HG03025 (cell line): ENCODE measurements around the gene UGDH.
"Not testable (repeated sequence)": the region's sequence is repeated elsewhere in the genome, so short reads cannot be mapped to it uniquely, and the experiment has no call there.

ENCODE experiments used
- ATAC-seq: cut with Tn5 transposase; IDR thresholded peaks from one replicate; pipeline ENCODE4 v1.9.1; 2021; ENCODE audit warnings: mild to moderate bottlenecking, moderate library complexity; ENCODE audit not compliant: unreplicated experiment, low FRiP score

The UGDH gene

DNA sequence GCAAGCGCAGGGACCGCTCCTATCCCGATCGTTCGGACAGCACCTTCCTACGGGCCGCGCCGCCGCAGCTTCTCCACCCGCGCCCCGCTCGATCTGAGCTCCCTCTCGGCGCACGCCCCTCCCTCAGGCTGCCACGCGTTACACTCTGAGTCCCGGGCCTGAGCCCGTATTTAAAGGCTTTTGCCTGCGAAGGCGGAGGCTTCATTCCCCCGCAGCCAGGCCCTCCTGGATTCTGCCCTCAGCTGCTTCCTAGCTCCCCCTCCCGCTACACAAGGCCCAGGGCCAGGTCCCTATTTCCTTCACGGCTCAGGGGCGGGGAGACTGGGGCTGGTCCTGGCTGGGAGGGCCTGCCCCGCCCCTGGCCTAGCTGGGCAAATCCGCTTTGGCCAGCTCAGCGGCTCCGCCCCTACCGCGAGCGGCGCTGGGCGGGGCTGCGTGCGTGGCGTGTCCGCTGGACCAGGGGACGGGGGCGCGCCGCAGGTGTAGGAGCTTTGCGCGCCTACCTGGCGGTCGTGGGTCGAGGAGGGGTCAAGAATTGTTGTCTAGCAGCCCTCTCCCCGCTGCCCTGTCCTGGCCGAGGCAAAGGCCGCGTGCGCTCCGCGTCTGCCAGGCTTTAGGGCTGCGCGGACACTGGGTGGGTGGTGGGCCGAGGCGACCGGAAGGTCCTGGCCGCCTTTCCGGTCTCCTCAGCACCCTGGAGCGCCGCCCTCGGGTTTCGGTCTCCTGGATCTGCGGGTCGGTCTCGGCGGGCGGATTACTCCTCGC is at the start of gene UGDH:
Gene UGDH, minus strand, starts transcription at position 144 of the 765 bp plus-strand sequence. CDS start 5,927 bp downstream, outside the sequence.
- peak; percentile 96 for ATAC-seq

DNA sequence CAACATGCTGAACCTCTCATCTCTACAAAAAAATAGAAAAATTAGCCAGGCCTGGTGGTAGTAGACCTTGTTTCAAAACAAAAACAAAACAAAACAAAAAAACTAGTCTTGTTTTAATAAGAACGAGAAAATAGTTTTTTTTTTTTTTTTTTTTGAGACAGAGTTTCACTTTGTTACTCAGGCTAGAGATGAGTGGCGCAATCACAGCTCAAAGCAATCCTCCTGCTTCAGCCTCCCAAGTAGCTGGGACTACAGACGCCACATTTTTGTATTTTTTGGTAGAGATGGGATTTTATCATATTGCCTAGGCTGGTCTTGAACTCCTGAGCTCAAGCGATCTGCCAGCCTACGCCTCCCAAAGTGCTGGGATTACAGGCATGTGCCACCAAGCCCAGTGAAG is 47.7 kb upstream of the UGDH start:
- ATAC-seq: no peak

GRCh38 chr4:39571504-39571903 is 44.3 kb upstream of the UGDH start:
- ATAC-seq: no peak

DNA sequence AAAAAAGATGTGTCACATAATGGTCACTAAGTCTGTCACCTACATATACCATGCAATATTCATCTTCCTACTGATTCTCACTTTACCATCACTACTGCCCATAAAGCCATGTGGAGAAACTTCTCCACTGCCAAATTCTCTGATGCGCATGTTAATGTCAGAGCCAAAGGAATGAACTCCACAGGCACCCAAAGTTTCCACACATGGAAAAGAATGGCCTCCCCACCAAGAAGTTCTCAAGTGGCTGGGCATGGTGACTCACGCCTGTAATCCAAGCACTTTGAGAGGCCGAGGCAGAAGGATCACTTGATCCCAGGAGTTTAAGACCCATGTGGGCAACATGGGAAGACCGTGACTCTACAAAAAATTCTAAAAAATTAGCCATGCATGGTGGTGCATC is 43.8 kb upstream of the UGDH start:
- ATAC-seq: no peak

DNA sequence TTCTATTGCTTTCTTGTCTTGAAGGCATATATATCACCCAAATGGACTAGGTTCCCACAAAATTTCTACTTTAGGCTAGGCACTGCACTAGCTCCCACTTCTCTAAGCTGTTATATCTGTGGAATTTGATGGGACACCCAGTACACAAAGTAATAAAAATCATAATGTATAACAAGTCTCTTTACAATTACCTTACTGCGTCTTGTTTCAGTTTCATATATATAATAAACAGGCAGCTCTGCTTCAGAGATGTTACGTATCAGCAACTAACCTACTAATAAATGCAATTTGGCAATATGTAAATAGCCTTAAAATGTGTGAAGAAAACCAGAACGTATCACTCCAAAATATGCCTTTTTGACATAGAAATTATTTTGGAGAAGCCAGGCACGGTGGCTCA is 42.0 kb upstream of the UGDH start:
- ATAC-seq: no peak

DNA sequence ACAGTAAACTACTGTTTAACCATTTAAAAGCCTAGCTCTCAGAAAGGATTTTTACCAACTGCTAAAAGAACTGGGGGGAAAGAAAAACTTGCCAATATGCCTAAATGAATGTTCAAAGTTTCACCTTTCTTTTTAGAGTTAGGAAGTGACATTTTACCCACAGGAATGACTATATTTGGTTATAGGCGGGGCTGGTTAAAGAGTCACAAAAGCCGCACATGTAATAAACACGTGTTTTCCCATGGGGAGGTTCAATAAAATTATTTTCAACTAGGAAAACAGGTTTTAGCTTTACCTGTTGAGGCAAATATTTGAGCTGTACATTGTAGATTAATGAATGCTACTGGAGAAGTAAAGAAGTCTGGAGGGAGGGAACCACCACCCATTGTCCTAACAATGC is 41.6 kb upstream of the UGDH start:
- ATAC-seq: no peak

DNA sequence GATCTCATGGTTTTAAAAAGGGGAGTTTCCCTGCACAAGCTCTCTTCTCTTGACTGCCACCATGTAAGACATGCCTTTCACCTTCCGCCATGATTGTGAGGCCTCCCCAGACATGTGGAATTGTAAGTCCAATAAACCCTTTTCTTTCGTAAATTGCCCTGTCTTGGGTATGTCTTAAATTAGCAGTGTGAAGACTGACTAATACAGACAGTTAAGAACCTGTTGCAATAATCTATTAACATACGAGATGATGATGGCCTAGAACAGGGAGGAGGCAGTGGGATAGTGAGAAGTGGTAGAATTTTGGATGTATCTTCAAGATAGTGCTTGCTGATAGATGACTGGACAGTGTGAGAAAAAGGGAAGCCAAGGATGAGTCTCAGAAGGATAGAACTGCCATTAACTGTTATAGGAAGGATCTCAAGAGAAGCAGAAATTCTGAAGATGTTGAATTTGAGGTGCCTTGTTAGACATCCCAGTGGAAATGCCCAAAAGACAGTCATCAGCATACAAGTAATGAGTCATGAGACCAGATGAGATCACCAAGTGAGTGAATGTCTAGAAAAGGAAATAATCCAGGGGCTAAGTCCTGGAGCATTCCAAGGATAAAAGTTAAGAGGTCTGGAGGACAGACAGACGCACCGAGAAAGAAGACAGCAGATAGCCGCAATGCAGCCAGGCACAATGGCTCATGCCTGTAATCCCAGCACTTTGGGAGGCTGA is 38.8 kb upstream of the UGDH start:
- no peak for ATAC-seq

DNA sequence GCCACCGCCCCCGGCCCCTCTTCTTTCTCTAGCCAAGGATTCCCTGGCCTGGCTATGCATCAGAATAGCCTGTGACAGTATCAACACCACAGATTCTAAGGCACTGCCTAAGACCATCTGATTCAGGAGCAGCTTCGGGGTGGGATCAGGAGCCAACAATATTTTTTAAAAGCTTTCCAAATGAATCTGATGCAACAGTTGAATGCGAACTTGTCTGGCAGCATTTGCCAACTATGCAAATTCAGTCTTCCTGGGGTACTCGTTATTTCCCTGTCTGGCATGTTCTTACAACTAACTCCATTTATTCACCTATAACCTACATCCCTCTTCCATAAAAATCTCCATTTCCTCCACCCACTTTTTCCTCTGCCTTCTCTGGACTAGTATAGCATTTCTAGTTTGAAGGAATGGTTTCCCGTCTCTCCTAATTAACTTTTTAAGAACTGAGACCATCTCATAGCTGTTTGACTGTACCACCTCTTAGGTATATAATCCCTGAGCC is 36.2 kb upstream of the UGDH start:
- ATAC-seq: no peak

DNA sequence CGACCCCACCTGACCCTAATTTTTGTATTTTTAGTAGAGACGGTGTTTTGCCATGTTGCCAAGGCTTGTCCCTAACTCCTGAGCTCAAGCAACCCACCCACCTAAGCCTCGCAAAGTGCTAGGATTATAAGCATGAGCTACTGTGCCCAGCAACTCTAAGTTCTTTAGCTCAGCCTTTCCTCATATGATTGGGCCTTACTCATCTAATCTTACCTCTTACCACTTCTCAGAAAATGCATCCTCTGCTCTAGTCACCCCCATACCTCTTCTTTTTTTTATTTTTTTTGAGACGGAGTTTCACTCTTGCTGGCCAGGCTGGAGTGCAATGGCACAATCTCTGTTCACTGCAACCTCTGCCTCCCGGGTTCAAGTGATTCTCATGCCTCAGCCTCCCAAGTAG is 35.6 kb upstream of the UGDH start:
- no peak for ATAC-seq

DNA sequence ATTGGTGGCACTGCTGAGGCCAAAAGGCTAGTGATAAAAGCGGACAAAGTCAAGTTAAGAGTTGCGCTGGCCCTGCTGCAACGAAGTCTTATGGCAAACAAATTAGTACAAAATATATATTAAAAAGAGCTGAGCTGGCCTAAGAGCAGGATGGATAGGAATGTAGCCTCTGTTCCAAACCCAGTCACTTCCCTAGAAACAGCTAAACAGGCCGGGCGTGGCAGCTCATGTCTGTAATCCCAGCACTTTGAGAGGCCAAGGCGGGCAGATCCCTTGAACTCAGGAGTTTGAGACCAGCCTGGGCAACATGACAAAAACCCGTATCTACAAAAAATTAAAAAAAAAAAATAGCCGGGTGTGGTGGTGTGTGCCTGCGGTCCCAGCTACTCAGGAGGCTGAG is 32.4 kb upstream of the UGDH start:
- ATAC-seq: no peak

- ATAC-seq: no peak
Measured at GRCh38 chr4:39555472-39555871, 28.2 kb upstream of the UGDH start.

GRCh38 chr4:39548425-39549067 is 21.3 kb upstream of the UGDH start:
- no peak for ATAC-seq

GRCh38 chr4:39544580-39545315 is 17.5 kb upstream of the UGDH start:
- no peak for ATAC-seq

DNA sequence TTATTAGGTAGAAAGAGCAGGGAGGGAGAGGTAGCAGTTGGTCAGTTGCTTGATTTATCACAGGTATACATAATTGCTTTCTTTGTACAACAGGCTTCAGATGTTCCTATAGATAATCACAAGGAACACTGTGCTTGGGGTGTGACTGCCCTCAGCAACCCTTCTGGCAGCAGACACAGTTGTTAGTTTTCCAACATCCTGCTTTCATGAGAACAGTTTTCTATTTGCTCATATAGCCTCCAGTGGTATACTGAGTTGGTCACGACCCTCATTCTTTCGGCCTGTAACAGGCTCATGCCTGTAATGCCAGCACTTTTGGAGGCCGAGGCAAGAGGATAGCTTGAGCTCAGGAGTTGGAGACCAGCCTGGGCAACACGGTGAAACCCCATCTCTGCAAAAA is 16.8 kb upstream of the UGDH start:
- ATAC-seq: not testable (repeated sequence)

DNA sequence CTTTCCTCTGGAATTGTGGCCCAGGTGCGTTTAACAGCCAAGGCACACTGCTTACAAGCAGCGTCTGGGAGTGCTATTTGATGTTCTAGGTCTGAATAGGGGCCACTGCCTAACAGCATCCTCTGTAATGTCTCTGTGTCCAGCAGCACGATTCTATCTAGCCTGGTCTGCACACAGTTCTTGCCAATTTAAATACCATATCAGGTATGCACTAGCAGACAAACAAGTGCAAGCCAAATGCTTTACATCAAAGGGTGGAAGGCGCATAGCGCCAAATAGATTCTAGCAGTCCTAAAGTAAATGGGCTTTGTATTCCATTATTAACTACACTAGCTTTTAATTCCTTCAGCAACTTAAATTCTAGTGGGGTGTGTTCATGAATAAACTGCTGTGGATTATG is 15.8 kb upstream of the UGDH start:
- no peak for ATAC-seq

DNA sequence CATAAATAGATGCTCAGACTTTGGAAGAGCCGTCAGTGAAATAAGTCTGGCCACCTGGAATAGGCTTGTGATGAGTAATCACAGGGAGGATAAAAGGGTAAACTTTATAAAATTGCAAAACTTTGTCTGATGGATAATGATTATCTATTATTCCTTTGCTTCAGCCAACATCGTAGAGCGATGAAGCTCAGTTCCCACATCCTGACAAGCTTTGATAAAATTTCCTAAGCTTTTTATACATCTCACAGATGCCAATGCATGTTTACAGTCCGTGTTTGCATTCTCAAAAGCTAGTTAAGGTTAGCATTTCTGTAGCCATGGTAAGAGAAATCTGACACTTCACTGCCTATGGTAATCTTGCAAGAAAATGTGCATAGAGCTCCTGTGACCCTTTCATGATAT is 15.4 kb upstream of the UGDH start:
- no peak for ATAC-seq

GRCh38 chr4:39541987-39542610 is 14.9 kb upstream of the UGDH start:
- no peak for ATAC-seq

DNA sequence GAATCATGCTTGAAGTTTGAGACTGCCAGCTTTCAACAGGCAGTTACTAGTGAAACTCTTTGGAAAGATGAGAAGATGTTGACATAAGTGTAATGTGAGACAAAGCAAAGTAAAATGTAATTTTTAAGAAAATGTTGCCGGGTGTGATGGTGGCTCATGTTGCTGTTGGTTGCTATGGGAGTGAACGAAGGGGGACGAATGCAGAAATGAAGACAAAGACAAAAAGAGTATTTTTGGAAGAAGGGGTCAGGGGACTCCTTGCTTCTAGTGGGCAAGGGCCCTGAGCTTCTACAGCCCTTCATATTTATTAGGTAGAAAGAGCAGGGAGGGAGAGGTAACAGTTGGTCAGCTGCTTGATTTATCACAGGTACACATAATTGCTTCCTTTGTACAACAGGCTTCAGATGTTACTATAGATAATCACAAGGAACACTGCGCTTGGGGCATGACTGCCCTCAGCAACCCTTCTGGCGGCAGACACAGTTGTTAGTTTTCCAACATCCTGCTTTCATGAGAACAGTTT is 11.9 kb upstream of the UGDH start:
- ATAC-seq: no peak

- no peak for ATAC-seq
Measured at GRCh38 chr4:39533541-39533940, 6.3 kb upstream of the UGDH start.

DNA sequence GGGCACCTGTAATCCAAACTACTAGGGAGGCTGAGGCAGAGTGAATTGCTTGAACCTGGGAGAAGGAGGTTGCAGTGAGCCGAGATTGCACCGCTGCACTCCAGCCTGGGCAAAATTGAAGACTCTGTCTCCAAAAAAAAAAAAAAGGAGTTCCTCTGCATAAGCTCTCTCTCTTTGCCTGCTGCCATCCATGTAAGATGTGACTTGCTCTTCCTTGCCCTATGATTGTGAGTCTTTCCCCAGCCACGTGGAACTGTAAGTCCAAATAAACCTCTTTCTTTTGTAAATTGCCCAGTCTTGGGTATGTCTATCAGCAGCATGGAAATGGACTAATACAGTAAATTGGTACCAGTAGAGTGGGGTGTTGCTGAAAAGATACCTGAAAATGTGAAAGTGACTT is 5.0 kb upstream of the UGDH start:
- not testable (repeated sequence) for ATAC-seq
